Mesenchymal stem cell (in vitro differentiated cells and primary cell): Measurements from ENCODE around the gene ATP9B.
A peak's percentile ranks its signal among the peaks of the same experiment; 100 is the strongest.

Experiments used
- DNase-seq: peaks from one replicate; pipeline ENCODE4 v3.0.0-alpha.2; 2013
- H2AFZ ChIP-seq: one replicate; pipeline ENCODE4 v1.6.1; 2013; ENCODE audit warnings: low read depth, mild to moderate bottlenecking, control low read depth, inconsistent platforms, low read length, moderate library complexity
- H2AK5ac ChIP-seq: 2 replicates; pipeline ENCODE4 v1.6.1; 2013; ENCODE audit warnings: low read length, moderate library complexity, mild to moderate bottlenecking, inconsistent platforms; ENCODE audit not compliant: severe bottlenecking
- H2BK120ac ChIP-seq: one replicate; pipeline ENCODE4 v1.6.1; 2013; ENCODE audit warnings: low read depth, mild to moderate bottlenecking, inconsistent platforms, low read length, moderate library complexity
- H2BK12ac ChIP-seq, 2 experiments: one replicate each; pipeline ENCODE4 v1.6.1; 2013; ENCODE audit warnings: inconsistent platforms in 2 of 2, low read length in 2 of 2, mild to moderate bottlenecking in 2 of 2, moderate library complexity in 2 of 2, control low read depth in 1 of 2
- H2BK15ac ChIP-seq: one replicate; pipeline ENCODE4 v1.6.1; 2013; ENCODE audit warnings: mild to moderate bottlenecking, low read depth, inconsistent platforms; ENCODE audit not compliant: poor library complexity, severe bottlenecking
- H2BK5ac ChIP-seq: 2 replicates; pipeline ENCODE4 v1.6.1; 2013; ENCODE audit warnings: low read depth, mild to moderate bottlenecking, low read length, control low read depth, inconsistent platforms; ENCODE audit not compliant: poor library complexity, severe bottlenecking
- H3K14ac ChIP-seq, 2 experiments: one replicate each; pipeline ENCODE4 v1.6.1; 2013; ENCODE audit warnings: inconsistent platforms in 2 of 2, low read length in 2 of 2, control low read depth in 1 of 2, mild to moderate bottlenecking in 1 of 2, moderate library complexity in 1 of 2
- H3K18ac ChIP-seq, 2 experiments: one replicate each; pipeline ENCODE4 v1.6.1; 2013; ENCODE audit warnings: inconsistent platforms in 2 of 2, low read length in 2 of 2, control low read depth in 1 of 2, low read depth in 1 of 2, mild to moderate bottlenecking in 1 of 2
- H3K23ac ChIP-seq, 2 experiments: one replicate each; pipeline ENCODE4 v1.6.1; 2013; ENCODE audit warnings: inconsistent platforms in 2 of 2, low read length in 2 of 2, mild to moderate bottlenecking in 2 of 2, moderate library complexity in 2 of 2, control low read depth in 1 of 2
- H3K27ac ChIP-seq: 2 replicates; pipeline ENCODE4 v1.5.1; 2013; ENCODE audit warnings: mild to moderate bottlenecking, moderate library complexity, low read length, control low read depth, inconsistent platforms; ENCODE audit not compliant: poor library complexity, severe bottlenecking
- H3K27me3 ChIP-seq, 2 experiments: 2 replicates each; pipeline versions ENCODE4 v1.6.1 to v1.7.0; 2013; ENCODE audit warnings: low read length in 2 of 2, mild to moderate bottlenecking in 2 of 2, moderate library complexity in 2 of 2, control low read depth in 1 of 2, inconsistent platforms in 1 of 2; ENCODE audit not compliant: control insufficient read depth in 1 of 2, insufficient read depth in 1 of 2
- H3K36me3 ChIP-seq, 2 experiments: 2 replicates each; pipeline versions ENCODE4 v1.6.1 to v1.7.0; 2013; ENCODE audit warnings: low read length in 2 of 2, control low read depth in 1 of 2, inconsistent platforms in 1 of 2, low read depth in 1 of 2, mild to moderate bottlenecking in 1 of 2; ENCODE audit not compliant: insufficient read depth in 2 of 2, control insufficient read depth in 1 of 2
- H3K4ac ChIP-seq, 2 experiments: one replicate each; pipeline ENCODE4 v1.6.1; 2013; ENCODE audit warnings: inconsistent platforms in 2 of 2, low read length in 2 of 2, mild to moderate bottlenecking in 2 of 2, moderate library complexity in 2 of 2, control low read depth in 1 of 2, low read depth in 1 of 2
- H3K4me1 ChIP-seq: 2 replicates; pipeline ENCODE4 v1.6.1; 2013; ENCODE audit warnings: low read depth, low read length, control low read depth; ENCODE audit not compliant: control insufficient read depth, insufficient read depth
- H3K4me2 ChIP-seq: 2 replicates; pipeline ENCODE4 v1.6.1; 2013; ENCODE audit warnings: low read length, mild to moderate bottlenecking, inconsistent platforms; ENCODE audit not compliant: poor library complexity, severe bottlenecking
- H3K4me3 ChIP-seq, 2 experiments: 2 replicates each; pipeline versions ENCODE4 v1.5.1 to v1.7.0; 2013; ENCODE audit warnings: low read length in 2 of 2, mild to moderate bottlenecking in 2 of 2, control low read depth in 1 of 2, low read depth in 1 of 2; ENCODE audit not compliant: insufficient read depth in 1 of 2
- H3K79me1 ChIP-seq: replicated peaks from 2 replicates; pipeline ENCODE4 v1.6.1; 2013; ENCODE audit warnings: mild to moderate bottlenecking, control low read depth, low read length, inconsistent platforms; ENCODE audit not compliant: poor library complexity, severe bottlenecking
- H3K9ac ChIP-seq: 2 replicates; pipeline ENCODE4 v1.7.0; 2013; ENCODE audit warnings: mild to moderate bottlenecking, low read length, moderate library complexity
- H3K9me3 ChIP-seq: 2 replicates; pipeline ENCODE4 v1.7.0; 2013; ENCODE audit warnings: mild to moderate bottlenecking, low read length; ENCODE audit not compliant: control insufficient read depth
- H4K8ac ChIP-seq: one replicate; pipeline ENCODE4 v1.6.1; 2013; ENCODE audit warnings: inconsistent platforms, mild to moderate bottlenecking, low read length, moderate library complexity
- H4K91ac ChIP-seq: one replicate; pipeline ENCODE4 v1.6.1; 2013; ENCODE audit warnings: mild to moderate bottlenecking, low read length, inconsistent platforms
- WGBS: methylation state at CpG from one replicate; pipeline ENCODE4 v1.1.7; 2013; ENCODE audit warnings: mixed read lengths; 5-methylcytosine and 5-hydroxymethylcytosine counted together

ATP9B gene

GRCh38 chr18:79355433-79356335, 286.5 kb downstream of the ATP9B start:
- DNase-seq, result no peak
- no peak overlapping the region for H2AK5ac ChIP-seq
- no peak overlapping the region for H2BK15ac ChIP-seq
- H2AFZ ChIP-seq, result no peak overlapping the region
- no peak overlapping the region for H4K8ac ChIP-seq
- H3K18ac ChIP-seq, result no peak overlapping the region
- H4K91ac ChIP-seq, result no peak overlapping the region
- H3K36me3 ChIP-seq, result peaks cover 15 to 37% of the 10 kb centered on the region in 2 experiments
- H3K4me3 ChIP-seq, result no peak overlapping the region
- H3K27ac ChIP-seq, result no peak overlapping the region
- no peak overlapping the region for H3K4me2 ChIP-seq
- H3K9me3 ChIP-seq, result no peaks in the 10 kb centered on the region
- H3K23ac ChIP-seq, result no peak overlapping the region
- no peak overlapping the region for H2BK12ac ChIP-seq
- no peak overlapping the region for H3K9ac ChIP-seq
- H2BK120ac ChIP-seq, result no peak overlapping the region
- no peaks in the 10 kb centered on the region for H3K79me1 ChIP-seq
- no peaks in the 10 kb centered on the region for H3K4me1 ChIP-seq
- WGBS, result 94% methylated on average over 26 of the region's 26 CpGs
- H3K27me3 ChIP-seq, result no peaks in the 10 kb centered on the region
- no peak overlapping the region for H3K4ac ChIP-seq
- no peak overlapping the region for H3K14ac ChIP-seq
- H2BK5ac ChIP-seq, result no peak overlapping the region

DNA sequence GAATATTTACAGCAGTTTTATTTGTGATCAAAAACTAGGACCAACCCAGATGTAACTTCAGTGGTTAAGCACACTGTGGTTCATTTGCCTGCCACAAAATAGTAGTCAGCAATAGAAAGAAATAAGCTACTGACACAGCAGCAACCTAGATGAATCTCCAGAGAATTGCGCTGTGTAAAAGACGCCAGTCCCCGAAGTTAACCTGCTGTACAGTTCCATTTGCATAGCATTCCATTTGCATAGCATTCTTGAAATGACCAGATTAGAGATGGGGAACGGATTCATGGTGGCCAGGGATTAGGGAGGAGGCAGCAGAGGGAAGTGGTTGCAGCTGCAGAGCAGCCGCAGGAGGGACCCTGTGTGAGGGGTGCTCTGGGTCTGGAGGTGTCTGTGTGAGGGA, 287.2 kb downstream of the ATP9B start:
- peak overlapping the region in 1 of 2 experiments; percentile 71 for H3K14ac ChIP-seq
- 94% methylated on average over 5 of the region's 5 CpGs for whole genome bisulfite sequencing
- no peak overlapping the region for H2BK15ac ChIP-seq
- H3K79me1 ChIP-seq, result no peaks in the 10 kb centered on the region
- no peak overlapping the region for H3K4me3 ChIP-seq
- H2BK5ac ChIP-seq, result no peak overlapping the region
- no peaks in the 10 kb centered on the region for H3K9me3 ChIP-seq
- H2BK12ac ChIP-seq, result no peak overlapping the region
- H2AK5ac ChIP-seq, result no peak overlapping the region
- H3K4ac ChIP-seq, result no peak overlapping the region
- no peak overlapping the region for H2BK120ac ChIP-seq
- peaks cover 15 to 44% of the 10 kb centered on the region in 2 experiments for H3K36me3 ChIP-seq
- peaks cover 1% of the 10 kb centered on the region for H3K4me1 ChIP-seq
- no peak overlapping the region for H4K8ac ChIP-seq
- H2AFZ ChIP-seq, result no peak overlapping the region
- DNase-seq, result no peak
- no peak overlapping the region for H4K91ac ChIP-seq
- H3K23ac ChIP-seq, result no peak overlapping the region
- H3K18ac ChIP-seq, result no peak overlapping the region
- H3K4me2 ChIP-seq, result no peak overlapping the region
- H3K27me3 ChIP-seq, result no peaks in the 10 kb centered on the region
- H3K27ac ChIP-seq, result no peak overlapping the region
- H3K9ac ChIP-seq, result no peak overlapping the region

DNA sequence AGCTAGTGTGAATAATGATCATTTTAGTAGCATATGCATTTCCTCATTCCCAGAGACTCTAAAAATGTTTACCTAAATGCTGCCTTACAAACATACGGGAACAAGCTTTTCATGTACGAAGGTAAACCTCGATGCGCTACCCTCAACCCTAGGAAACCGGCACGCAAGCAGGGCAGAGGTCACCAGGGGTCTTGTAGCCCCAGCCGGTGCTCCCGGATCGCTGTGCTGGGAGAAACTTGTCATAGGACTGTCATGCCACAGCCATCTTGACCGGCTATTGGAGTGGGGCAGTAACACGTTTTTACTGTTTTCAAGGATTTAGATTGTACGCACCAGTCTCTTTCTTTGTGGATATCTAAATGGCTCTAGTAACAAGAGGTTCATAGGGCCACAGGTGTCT, 291.7 kb downstream of the ATP9B start:
- no peak for DNase-seq
- Histone ChIP-seq H3K4me3 (no peak overlapping the region), H3K4me2 (no peak overlapping the region), H3K27ac (no peak overlapping the region), H3K9ac (no peak overlapping the region), H3K14ac (no peak overlapping the region), H3K18ac (no peak overlapping the region), H2AFZ (no peak overlapping the region), H2AK5ac (no peak overlapping the region), H2BK5ac (no peak overlapping the region), H3K23ac (no peak overlapping the region), H3K79me1 (no peaks in the 10 kb centered on the region), H4K91ac (no peak overlapping the region), H3K4me1 (peaks cover 9% of the 10 kb centered on the region), H3K9me3 (no peaks in the 10 kb centered on the region), H4K8ac (no peak overlapping the region), H2BK12ac (peak overlapping the region in 1 of 2 experiments; percentile 21), H3K36me3 (peaks cover 12 to 49% of the 10 kb centered on the region in 2 experiments), H3K4ac (no peak overlapping the region), H2BK15ac (no peak overlapping the region), H3K27me3 (no peaks in the 10 kb centered on the region), H2BK120ac (no peak overlapping the region)
- 96% methylated on average over 12 of the region's 12 CpGs for WGBS

DNA sequence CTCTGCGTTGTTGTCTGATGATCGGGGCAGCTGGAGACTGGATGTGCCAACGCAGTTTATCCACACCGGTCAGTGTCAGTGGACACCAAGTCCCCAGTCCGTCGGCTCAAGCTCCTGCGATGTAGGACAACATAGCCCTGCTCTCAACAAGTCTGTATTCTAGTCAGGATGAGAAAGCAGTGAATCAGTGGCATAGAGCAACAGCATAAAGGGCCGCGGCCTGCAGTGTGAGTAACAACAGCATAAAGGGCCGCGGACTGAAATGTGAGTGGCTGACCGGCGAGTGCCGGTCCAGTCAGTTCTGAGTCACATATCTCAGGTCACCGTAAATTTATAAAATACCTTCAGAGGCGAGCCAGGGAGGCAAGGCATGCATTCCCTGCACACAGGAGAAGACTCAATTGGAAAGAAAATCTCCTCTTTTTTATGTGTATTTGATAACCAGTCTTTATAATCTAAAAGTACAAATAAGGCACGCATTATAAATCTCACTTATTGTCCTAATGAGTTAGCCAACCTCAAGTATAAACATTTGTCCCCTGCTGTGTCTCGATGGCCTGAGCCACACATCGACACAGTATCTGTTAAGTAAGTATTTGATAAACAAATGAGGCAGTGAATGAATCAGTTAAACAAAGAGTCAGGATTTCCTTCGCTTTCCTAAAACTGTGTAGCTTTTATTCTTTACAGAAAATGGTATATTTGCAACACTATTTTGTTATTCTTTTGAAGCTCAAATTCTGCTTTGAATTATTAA, 292.8 kb downstream of the ATP9B start:
- Histone ChIP-seq H3K4me3 (no peak overlapping the region), H4K91ac (no peak overlapping the region), H3K14ac (no peak overlapping the region), H4K8ac (peak overlapping the region; percentile 67), H2AK5ac (no peak overlapping the region), H3K23ac (no peak overlapping the region), H3K4ac (no peak overlapping the region), H3K18ac (peak overlapping the region in 1 of 2 experiments; percentile 37), H2BK15ac (no peak overlapping the region), H3K9me3 (no peaks in the 10 kb centered on the region), H3K4me2 (peak overlapping the region; percentile 3), H3K79me1 (no peaks in the 10 kb centered on the region), H2BK5ac (no peak overlapping the region), H2AFZ (no peak overlapping the region), H3K4me1 (peaks cover 9% of the 10 kb centered on the region), H3K27ac (peak overlapping the region; percentile 55), H3K9ac (no peak overlapping the region), H2BK120ac (no peak overlapping the region), H3K36me3 (peaks cover 20 to 44% of the 10 kb centered on the region in 2 experiments), H3K27me3 (no peaks in the 10 kb centered on the region), H2BK12ac (no peak overlapping the region)
- DNase-seq, result peak; percentile 87
- 50% methylated on average over 16 of the region's 20 CpGs for WGBS
